HEK293 (cell line): ENCODE results near the gene SQSTM1.

ENCODE experiments used
- CTCF ChIA-PET: fragments of 350-600 bp; formaldehyde crosslinking; extraction: SDS; loops from one replicate; lab custom pipeline; 2021; ENCODE audit warnings: antibody characterized with exemption; lab: Yijun Ruan, JAX
- POLR2A ChIA-PET: fragments of 300-600 bp; formaldehyde crosslinking; extraction: SDS; loops from one replicate; lab custom pipeline; 2020; ENCODE audit warnings: antibody characterized with exemption, inconsistent platforms; lab: Yijun Ruan, JAX
- H3K27ac ChIP-seq: fragments of 200-500 bp; sonication (Bioruptor generic); 2 replicates; pipeline ENCODE4 v1.5.1; 2014; ENCODE audit warnings: low read depth, low read length, control low read depth, inconsistent platforms; ENCODE audit errors: extremely low read depth
- H3K36me3 ChIP-seq, 2 experiments: fragments of 200-500 bp in 1 of 2; sonication (Bioruptor generic) in 1 of 2; 1 replicate in 1 of 2; 2 replicates in 1 of 2; pipeline ENCODE4 v1.5.1; 2014 to 2017; ENCODE audit warnings: inconsistent platforms in 2 of 2, low read length in 2 of 2; ENCODE audit not compliant: control insufficient read depth in 2 of 2, insufficient read depth in 1 of 2
- H3K4me1 ChIP-seq: fragments of 200-500 bp; sonication (Bioruptor generic); 2 replicates; pipeline ENCODE4 v1.5.1; 2014; ENCODE audit warnings: mild to moderate bottlenecking, low read length, inconsistent platforms; ENCODE audit not compliant: control insufficient read depth, insufficient read depth
- H3K4me3 ChIP-seq: 2 replicates; pipeline ENCODE4 v1.5.1; 2011; ENCODE audit warnings: low read depth, mild to moderate bottlenecking, control low read depth, low read length, moderate library complexity
- H3K9me3 ChIP-seq: fragments of 200-500 bp; sonication (Bioruptor generic); 2 replicates; pipeline ENCODE4 v1.5.1; 2014; ENCODE audit warnings: low read depth, low read length, inconsistent platforms; ENCODE audit not compliant: control insufficient read depth, insufficient read depth
- BCL11A ChIP-seq: fragments of 450-650 bp; formaldehyde crosslinking; IDR thresholded peaks from 2 replicates; pipeline ENCODE4 v1.5.1; 2016; ENCODE audit warnings: low read depth, missing biosample characterization, missing genetic modification characterization
- EGR2 ChIP-seq: fragments of 450-650 bp; formaldehyde crosslinking; IDR thresholded peaks from 2 replicates; pipeline ENCODE4 v1.5.1; 2016; ENCODE audit warnings: low read depth, missing biosample characterization, missing genetic modification characterization
- FEZF1 ChIP-seq: fragments of 450-650 bp; formaldehyde crosslinking; IDR thresholded peaks from 2 replicates; pipeline ENCODE4 v1.5.1; 2016; ENCODE audit warnings: missing biosample characterization, missing genetic modification characterization
- GFI1B ChIP-seq: fragments of 450-650 bp; formaldehyde crosslinking; IDR thresholded peaks from 2 replicates; pipeline ENCODE4 v1.5.1; 2016; ENCODE audit warnings: missing biosample characterization, missing genetic modification characterization
- GLI2 ChIP-seq: fragments of 450-650 bp; formaldehyde crosslinking; IDR thresholded peaks from 2 replicates; pipeline ENCODE4; 2017; ENCODE audit warnings: missing biosample characterization, missing genetic modification characterization, low read depth, borderline replicate concordance
- GLIS2 ChIP-seq: fragments of 450-650 bp; formaldehyde crosslinking; IDR thresholded peaks from 2 replicates; pipeline ENCODE4 v1.5.1; 2016; ENCODE audit warnings: missing biosample characterization, missing genetic modification characterization
- PRDM6 ChIP-seq: fragments of 450-650 bp; formaldehyde crosslinking; IDR thresholded peaks from 2 replicates; pipeline ENCODE4 v1.5.1; 2017; ENCODE audit warnings: missing biosample characterization, missing genetic modification characterization
- YY1 ChIP-seq: fragments of 450-650 bp; formaldehyde crosslinking; IDR thresholded peaks from 2 replicates; pipeline ENCODE4 v1.5.1; 2018; ENCODE audit warnings: missing biosample characterization, missing genetic modification characterization
- YY2 ChIP-seq: fragments of 450-650 bp; formaldehyde crosslinking; IDR thresholded peaks from 2 replicates; pipeline ENCODE4 v1.5.1; 2016; ENCODE audit warnings: missing biosample characterization, missing genetic modification characterization
- ZBTB21 ChIP-seq: fragments of 450-650 bp; formaldehyde crosslinking; IDR thresholded peaks from 2 replicates; pipeline ENCODE4 v1.5.1; 2017; ENCODE audit warnings: missing biosample characterization, missing genetic modification characterization
- ZBTB48 ChIP-seq: fragments of 450-650 bp; formaldehyde crosslinking; IDR thresholded peaks from 2 replicates; pipeline ENCODE4 v1.5.1; 2016; ENCODE audit warnings: missing biosample characterization, missing genetic modification characterization
- ZFP3 ChIP-seq: fragments of 450-650 bp; formaldehyde crosslinking; IDR thresholded peaks from 2 replicates; pipeline ENCODE4 v1.5.1; 2016; ENCODE audit warnings: low read depth, missing biosample characterization, missing genetic modification characterization
- ZFP41 ChIP-seq: fragments of 450-650 bp; formaldehyde crosslinking; IDR thresholded peaks from 2 replicates; pipeline ENCODE4 v1.5.1; 2016; ENCODE audit warnings: missing biosample characterization, missing genetic modification characterization, borderline replicate concordance
- ZNF16 ChIP-seq: fragments of 450-650 bp; formaldehyde crosslinking; IDR thresholded peaks from 2 replicates; pipeline ENCODE4 v1.5.1; 2016; ENCODE audit warnings: low read depth, missing biosample characterization, missing genetic modification characterization
- ZNF37A ChIP-seq: fragments of 450-650 bp; IDR thresholded peaks from 2 replicates; pipeline ENCODE4 v1.5.1; 2018; ENCODE audit warnings: missing biosample characterization, missing genetic modification characterization
- ZNF488 ChIP-seq: fragments of 450-650 bp; formaldehyde crosslinking; IDR thresholded peaks from 2 replicates; pipeline ENCODE4 v1.5.1; 2016; ENCODE audit warnings: missing biosample characterization, missing genetic modification characterization
- ZNF514 ChIP-seq: fragments of 450-650 bp; formaldehyde crosslinking; IDR thresholded peaks from 2 replicates; pipeline ENCODE4 v1.5.1; 2016; ENCODE audit warnings: missing biosample characterization, missing genetic modification characterization
- ZNF626 ChIP-seq: fragments of 450-650 bp; sonication (Bioruptor Pico); formaldehyde crosslinking; IDR thresholded peaks from 2 replicates; pipeline ENCODE4 v1.5.1; 2018; ENCODE audit warnings: missing biosample characterization, missing genetic modification characterization, inconsistent platforms
- ZNF692 ChIP-seq: fragments of 450-650 bp; formaldehyde crosslinking; IDR thresholded peaks from 2 replicates; pipeline ENCODE4 v1.5.1; 2016; ENCODE audit warnings: missing biosample characterization, missing genetic modification characterization
- ZNF747 ChIP-seq: fragments of 450-650 bp; formaldehyde crosslinking; IDR thresholded peaks from 2 replicates; pipeline ENCODE4 v1.5.1; 2016; ENCODE audit warnings: missing biosample characterization, missing genetic modification characterization
- ZNF843 ChIP-seq: fragments of 450-650 bp; formaldehyde crosslinking; IDR thresholded peaks from 2 replicates; pipeline ENCODE4 v1.5.1; 2016; ENCODE audit warnings: missing biosample characterization, missing genetic modification characterization
- ZSCAN30 ChIP-seq: fragments of 450-650 bp; IDR thresholded peaks from 2 replicates; pipeline ENCODE4 v1.5.1; 2018; ENCODE audit warnings: missing biosample characterization, mild to moderate bottlenecking, missing genetic modification characterization, moderate library complexity

SQSTM1 gene

GRCh38 chr5:179840766-179841165, 20.1 kb downstream of the SQSTM1 start:
- no peaks in the 10 kb centered on the region for H3K9me3 ChIP-seq
- TF ChIP-seq YY1 (tag by site-specific recombination) = no peak
- TF ChIP-seq ZNF488 (tag by site-specific recombination) = no peak
- no peak for TF ChIP-seq ZNF747 (tag by site-specific recombination)
- no peak for TF ChIP-seq ZNF37A (tag by site-specific recombination)
- no peak for TF ChIP-seq ZNF843 (tag by site-specific recombination)
- TF ChIP-seq ZFP3 = no peak
- TF ChIP-seq ZBTB21 (tag by site-specific recombination) = no peak
- TF ChIP-seq PRDM6 (tag by site-specific recombination) = no peak
- TF ChIP-seq ZNF692 = no peak
- TF ChIP-seq BCL11A (tag by site-specific recombination) = no peak
- no peak for TF ChIP-seq ZNF514
- no peak for TF ChIP-seq ZNF626 (tag by site-specific recombination)
- TF ChIP-seq YY2 (tag by site-specific recombination) = no peak
- TF ChIP-seq GLI2 = no peak
- POLR2A ChIA-PET = no interaction called here
- H3K27ac ChIP-seq = no peak overlapping the region
- CTCF ChIA-PET = no interaction called here
- peaks cover 0 to 67% of the 10 kb centered on the region in 2 experiments for H3K36me3 ChIP-seq
- H3K4me3 ChIP-seq = no peak overlapping the region
- H3K4me1 ChIP-seq = no peaks in the 10 kb centered on the region

- ChIA-PET POLR2A (interaction anchor here (0.6 kb wide), 1 partner anchor 19 kb away, joined by 6 read pairs; no protein-coding TSS in a partner anchor), CTCF (no interaction called here)
- Histone ChIP-seq H3K9me3 (no peaks in the 10 kb centered on the region), H3K36me3 (peaks cover 4 to 67% of the 10 kb centered on the region in 2 experiments), H3K27ac (no peak overlapping the region), H3K4me3 (no peak overlapping the region), H3K4me1 (no peaks in the 10 kb centered on the region)
- TF ChIP-seq ZBTB48 (tag by site-specific recombination) (no peak), ZNF16 (no peak), GFI1B (tag by site-specific recombination) (no peak), EGR2 (tag by site-specific recombination) (no peak)
Observed at GRCh38 chr5:179841621-179842020, 20.9 kb downstream of the SQSTM1 start.

GRCh38 chr5:179852993-179853547, 32.4 kb downstream of the SQSTM1 start:
- TF ChIP-seq ZSCAN30 (tag by site-specific recombination) (no peak), ZFP41 (tag by site-specific recombination) (no peak), FEZF1 (tag by site-specific recombination) (no peak), GLIS2 (tag by site-specific recombination) (no peak), ZBTB48 (tag by site-specific recombination) (no peak)
- CTCF ChIA-PET = interaction anchor here (0.7 kb wide), 1 partner anchor 1299 kb away, joined by 4 read pairs; no protein-coding TSS in a partner anchor
- Histone ChIP-seq H3K27ac (no peak overlapping the region), H3K9me3 (no peaks in the 10 kb centered on the region), H3K4me1 (no peaks in the 10 kb centered on the region), H3K4me3 (no peak overlapping the region), H3K36me3 (peaks cover 11 to 51% of the 10 kb centered on the region in 2 experiments)
- POLR2A ChIA-PET = no interaction called here
